A673 (cell line): ENCODE results near the gene NT5C2. TPM values are rescaled to one million over a fixed set of nuclear protein-coding genes. Genes with fewer than 3 reads are reported as not detected.

Source experiments
- BruUV-seq: library from RNA; stranded (reverse); fragments of 400-500 nt; replicated peaks from 2 replicates; lab custom pipeline; 2021; lab: Mats Ljungman, UMichigan
- CTCF ChIA-PET: fragments of 300-600 bp; sonication (Branson Sonifier 250); formaldehyde crosslinking; loops from one replicate; lab custom pipeline; 2022; ENCODE audit warnings: antibody characterized with exemption; lab: Charles Lee
- POLR2A ChIA-PET: fragments of 300-600 bp; sonication (Branson Sonifier 250); formaldehyde crosslinking; loops from one replicate; lab custom pipeline; 2022; ENCODE audit warnings: antibody characterized with exemption; ENCODE audit not compliant: low non-redundant PET; lab: Charles Lee
- DNase-seq: peaks from one replicate; pipeline ENCODE4 v3.0.0-alpha.2; 2015; ENCODE audit warnings: low spot score
- H3K27ac ChIP-seq: fragments of 200-600 bp; sonication (generic); 2 replicates; pipeline ENCODE4 v1.5.1; 2016; ENCODE audit warnings: mixed run types, low read depth, mild to moderate bottlenecking, mixed read lengths, antibody characterized with exemption, low read length; ENCODE audit not compliant: poor library complexity, severe bottlenecking
- H3K27me3 ChIP-seq: fragments of 200-600 bp; sonication (generic); replicated peaks from 2 replicates; pipeline ENCODE4 v1.6.1; 2017; ENCODE audit warnings: mixed run types, low read depth, mild to moderate bottlenecking, mixed read lengths, antibody characterized with exemption, low read length; ENCODE audit not compliant: insufficient read depth, poor library complexity
- H3K36me3 ChIP-seq: fragments of 200-600 bp; sonication (generic); 2 replicates; pipeline ENCODE4 v1.6.1; 2016; ENCODE audit warnings: mixed run types, mild to moderate bottlenecking, mixed read lengths, antibody characterized with exemption, low read length; ENCODE audit not compliant: insufficient read depth, poor library complexity, severe bottlenecking
- H3K4me1 ChIP-seq: fragments of 200-600 bp; sonication (generic); 2 replicates; pipeline ENCODE4 v1.6.1; 2017; ENCODE audit warnings: mixed run types, mild to moderate bottlenecking, mixed read lengths, antibody characterized with exemption, low read length; ENCODE audit not compliant: insufficient read depth, poor library complexity, severe bottlenecking
- H3K4me3 ChIP-seq: fragments of 200-600 bp; sonication (generic); 2 replicates; pipeline ENCODE4 v1.5.1; 2016; ENCODE audit warnings: low read depth, mixed run types, mild to moderate bottlenecking, mixed read lengths, low read length; ENCODE audit not compliant: poor library complexity, severe bottlenecking
- H3K9me3 ChIP-seq: fragments of 200-600 bp; sonication (generic); 2 replicates; pipeline ENCODE4 v1.6.1; 2016; ENCODE audit warnings: mixed run types, low read depth, mild to moderate bottlenecking, mixed read lengths, antibody characterized with exemption, low read length; ENCODE audit not compliant: poor library complexity, severe bottlenecking
- EZH2 ChIP-seq: fragments of 200-600 bp; sonication (generic); IDR thresholded peaks from 2 replicates; pipeline ENCODE4 v1.6.1; 2017; ENCODE audit warnings: borderline replicate concordance, low read depth, mild to moderate bottlenecking, mixed read lengths, antibody characterized with exemption, low read length; ENCODE audit not compliant: poor library complexity, severe bottlenecking
- intact Hi-C: fragments of 100-400 bp; cut with micrococcal nuclease; formaldehyde crosslinking; loops from one replicate; pipeline ENCODE4 v1.10.0; 2022; ENCODE audit not compliant: unreplicated experiment
- total RNA-seq: library from RNA; stranded (reverse); gene quantifications from 2 replicates; pipeline ENCODE4 v1.2.3, GENCODE V29; 2021
- TF ChIP-seq, protein P1 (sequence below): fragments of 300-800, 200-600 bp; sonication (generic); conservative IDR thresholded peaks from 2 replicates; pipeline ENCODE4 v1.5.1; 2017; ENCODE audit warnings: low read depth, mild to moderate bottlenecking, antibody characterized with exemption, low read length, moderate library complexity, mixed read lengths

NT5C2 gene
- total RNA-seq, 1 experiment from 2014 or later, result 61.8 TPM

DNA sequence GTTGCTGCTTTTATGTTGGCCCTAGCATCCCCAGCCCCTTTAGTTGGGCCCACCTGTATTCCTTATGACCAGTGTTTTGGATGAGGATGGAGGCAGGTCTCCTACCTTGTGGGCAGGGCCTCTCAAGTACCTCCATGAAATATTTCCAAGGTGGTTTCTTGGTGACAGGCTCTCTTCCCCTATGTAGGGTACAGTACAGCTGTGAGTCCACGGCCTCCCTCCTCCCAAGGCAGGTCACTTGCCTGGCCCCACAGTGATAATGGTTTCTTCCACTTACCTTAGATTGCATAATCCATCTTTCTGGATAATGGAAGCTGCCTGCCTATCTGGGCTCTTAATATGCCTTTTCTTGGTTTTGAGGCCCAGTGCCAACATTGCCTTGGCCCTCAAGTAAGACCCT is 110.4 kb downstream of the NT5C2 start:
- no peak for DNase-seq
- H3K9me3 ChIP-seq, result no peaks in the 10 kb centered on the region
- TF ChIP-seq, protein P1, sequence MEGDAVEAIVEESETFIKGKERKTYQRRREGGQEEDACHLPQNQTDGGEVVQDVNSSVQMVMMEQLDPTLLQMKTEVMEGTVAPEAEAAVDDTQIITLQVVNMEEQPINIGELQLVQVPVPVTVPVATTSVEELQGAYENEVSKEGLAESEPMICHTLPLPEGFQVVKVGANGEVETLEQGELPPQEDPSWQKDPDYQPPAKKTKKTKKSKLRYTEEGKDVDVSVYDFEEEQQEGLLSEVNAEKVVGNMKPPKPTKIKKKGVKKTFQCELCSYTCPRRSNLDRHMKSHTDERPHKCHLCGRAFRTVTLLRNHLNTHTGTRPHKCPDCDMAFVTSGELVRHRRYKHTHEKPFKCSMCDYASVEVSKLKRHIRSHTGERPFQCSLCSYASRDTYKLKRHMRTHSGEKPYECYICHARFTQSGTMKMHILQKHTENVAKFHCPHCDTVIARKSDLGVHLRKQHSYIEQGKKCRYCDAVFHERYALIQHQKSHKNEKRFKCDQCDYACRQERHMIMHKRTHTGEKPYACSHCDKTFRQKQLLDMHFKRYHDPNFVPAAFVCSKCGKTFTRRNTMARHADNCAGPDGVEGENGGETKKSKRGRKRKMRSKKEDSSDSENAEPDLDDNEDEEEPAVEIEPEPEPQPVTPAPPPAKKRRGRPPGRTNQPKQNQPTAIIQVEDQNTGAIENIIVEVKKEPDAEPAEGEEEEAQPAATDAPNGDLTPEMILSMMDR, result no peak
- TF ChIP-seq EZH2, result no peak
- no peaks in the 10 kb centered on the region for H3K27me3 ChIP-seq
- peaks cover 9% of the 10 kb centered on the region for H3K36me3 ChIP-seq
- CTCF ChIA-PET, result no interaction called here
- H3K27ac ChIP-seq, result no peak overlapping the region
- BruUV-seq, result no TSS peak
- H3K4me3 ChIP-seq, result no peak overlapping the region
- H3K4me1 ChIP-seq, result no peaks in the 10 kb centered on the region
- POLR2A ChIA-PET, result no interaction called here
- intact Hi-C loops, result no loop called here

DNA sequence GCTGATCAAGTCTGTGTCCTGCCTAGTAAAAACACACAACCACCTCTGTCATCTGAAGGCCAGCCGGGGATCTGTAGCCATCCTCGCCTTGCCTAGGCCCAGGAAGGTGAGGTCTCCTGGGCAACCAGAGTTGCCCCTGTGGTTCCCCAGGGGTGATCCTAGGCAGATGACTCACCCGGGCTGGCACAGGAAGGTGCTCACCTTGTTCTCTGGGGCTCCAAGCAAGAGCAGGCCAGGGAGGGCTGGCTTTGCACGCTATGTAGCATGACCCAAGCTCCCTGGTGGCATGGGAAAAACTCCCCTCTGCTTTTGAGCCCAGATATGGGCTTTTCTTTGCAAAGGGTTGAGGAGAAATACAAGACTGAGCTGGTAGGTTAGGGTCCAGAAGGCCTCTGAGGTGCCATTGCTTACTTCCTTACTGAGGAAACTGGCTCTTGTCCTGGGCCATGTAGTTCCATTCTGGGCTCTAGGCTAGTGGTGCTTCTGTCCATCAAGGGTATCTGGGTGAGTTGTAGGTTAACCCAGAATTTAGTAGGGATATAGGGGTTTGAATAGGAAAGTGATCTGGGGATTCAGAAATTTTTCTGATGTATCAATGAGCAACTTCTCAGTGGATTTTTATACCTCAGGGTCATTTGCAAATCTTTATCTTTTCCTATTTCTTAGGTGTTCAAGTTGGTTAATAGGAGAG is 112.0 kb downstream of the NT5C2 start:
- Histone ChIP-seq H3K4me1 (no peaks in the 10 kb centered on the region), H3K4me3 (no peak overlapping the region), H3K27ac (no peak overlapping the region), H3K36me3 (peaks cover 8% of the 10 kb centered on the region), H3K9me3 (no peaks in the 10 kb centered on the region), H3K27me3 (no peaks in the 10 kb centered on the region)
- intact Hi-C loops, result no loop called here
- no peak for DNase-seq
- ChIA-PET CTCF (no interaction called here), POLR2A (no interaction called here)
- BruUV-seq, result no TSS peak
- no peak for TF ChIP-seq EZH2
- TF ChIP-seq, protein P1, result no peak

DNA sequence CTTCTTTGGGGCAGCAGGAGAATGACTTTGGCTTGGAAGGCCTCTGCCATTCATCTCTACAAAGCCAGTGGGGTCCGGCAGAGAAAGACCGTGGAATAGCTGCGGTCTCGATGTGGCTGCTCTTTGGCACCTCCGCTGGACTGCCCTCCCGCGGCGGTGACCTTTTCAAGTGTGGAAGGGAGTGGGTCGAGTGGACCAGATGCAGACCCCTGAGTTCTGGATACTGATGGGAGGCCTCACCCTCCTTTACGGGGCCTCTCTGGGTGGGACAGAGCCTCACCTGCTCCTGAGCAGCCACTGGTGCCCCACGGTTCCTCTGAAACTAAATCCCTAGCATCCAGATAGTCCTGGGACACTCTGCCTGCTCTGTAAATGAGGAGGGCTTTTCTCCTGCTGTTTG is 113.1 kb downstream of the NT5C2 start:
- H3K27ac ChIP-seq, result no peak overlapping the region
- no peaks in the 10 kb centered on the region for H3K36me3 ChIP-seq
- no peaks in the 10 kb centered on the region for H3K9me3 ChIP-seq
- intact Hi-C loops, result no loop called here
- ChIA-PET POLR2A (interaction anchor here (0.6 kb wide), 1 partner anchor 146 kb away, joined by 5 read pairs; no protein-coding TSS in a partner anchor), CTCF (no interaction called here)
- H3K4me3 ChIP-seq, result no peak overlapping the region
- no TSS peak for BruUV-seq
- DNase-seq, result no peak
- no peak for TF ChIP-seq EZH2
- TF ChIP-seq, protein P1, result no peak
- no peaks in the 10 kb centered on the region for H3K4me1 ChIP-seq
- no peaks in the 10 kb centered on the region for H3K27me3 ChIP-seq
